Rectal smooth muscle tissue (tissue), 1 donor: ENCODE data around the gene FOXD2.
"Not testable (repeated sequence)": the region's sequence is repeated elsewhere in the genome, so short reads cannot be mapped to it uniquely, and the experiment has no call there.

Experiments used
- H3K27ac ChIP-seq: one replicate; pipeline ENCODE4 v1.7.0; 2013; ENCODE audit warnings: low read depth, low read length, inconsistent platforms
- H3K27me3 ChIP-seq: one replicate; pipeline ENCODE4 v1.7.0; 2013; ENCODE audit warnings: low read length; ENCODE audit not compliant: control insufficient read depth, insufficient read depth
- H3K36me3 ChIP-seq: one replicate; pipeline ENCODE4 v1.7.0; 2013; ENCODE audit warnings: low read length; ENCODE audit not compliant: control insufficient read depth, insufficient read depth
- H3K4me1 ChIP-seq: one replicate; pipeline ENCODE4 v1.7.0; 2013; ENCODE audit warnings: low read length; ENCODE audit not compliant: control insufficient read depth, insufficient read depth
- H3K4me3 ChIP-seq: one replicate; pipeline ENCODE4 v1.7.0; 2013; ENCODE audit warnings: low read length
- H3K9ac ChIP-seq: one replicate; pipeline ENCODE4 v1.7.0; 2013; ENCODE audit warnings: low read length

FOXD2 gene

GRCh38 chr1:47444562-47445465, 7.0 kb downstream of the FOXD2 start:
- H3K4me3 ChIP-seq, result peak overlapping the region; percentile 66
- H3K4me1 ChIP-seq, result peaks cover 3% of the 10 kb centered on the region
- no peak overlapping the region for H3K27ac ChIP-seq
- peaks cover 52% of the 10 kb centered on the region for H3K27me3 ChIP-seq
- H3K9ac ChIP-seq, result no peak overlapping the region
- no peaks in the 10 kb centered on the region for H3K36me3 ChIP-seq

- Histone ChIP-seq H3K36me3 (no peaks in the 10 kb centered on the region), H3K4me3 (no peak overlapping the region), H3K9ac (no peak overlapping the region), H3K4me1 (peaks cover 3% of the 10 kb centered on the region), H3K27ac (no peak overlapping the region), H3K27me3 (peaks cover 48% of the 10 kb centered on the region)
Observed at GRCh38 chr1:47445823-47446550, 8.1 kb downstream of the FOXD2 start.

GRCh38 chr1:47448462-47449222, 10.8 kb downstream of the FOXD2 start:
- no peak overlapping the region for H3K27ac ChIP-seq
- peaks cover 40% of the 10 kb centered on the region for H3K27me3 ChIP-seq
- H3K4me1 ChIP-seq, result peaks cover 3% of the 10 kb centered on the region
- no peak overlapping the region for H3K4me3 ChIP-seq
- H3K9ac ChIP-seq, result no peak overlapping the region
- no peaks in the 10 kb centered on the region for H3K36me3 ChIP-seq

DNA sequence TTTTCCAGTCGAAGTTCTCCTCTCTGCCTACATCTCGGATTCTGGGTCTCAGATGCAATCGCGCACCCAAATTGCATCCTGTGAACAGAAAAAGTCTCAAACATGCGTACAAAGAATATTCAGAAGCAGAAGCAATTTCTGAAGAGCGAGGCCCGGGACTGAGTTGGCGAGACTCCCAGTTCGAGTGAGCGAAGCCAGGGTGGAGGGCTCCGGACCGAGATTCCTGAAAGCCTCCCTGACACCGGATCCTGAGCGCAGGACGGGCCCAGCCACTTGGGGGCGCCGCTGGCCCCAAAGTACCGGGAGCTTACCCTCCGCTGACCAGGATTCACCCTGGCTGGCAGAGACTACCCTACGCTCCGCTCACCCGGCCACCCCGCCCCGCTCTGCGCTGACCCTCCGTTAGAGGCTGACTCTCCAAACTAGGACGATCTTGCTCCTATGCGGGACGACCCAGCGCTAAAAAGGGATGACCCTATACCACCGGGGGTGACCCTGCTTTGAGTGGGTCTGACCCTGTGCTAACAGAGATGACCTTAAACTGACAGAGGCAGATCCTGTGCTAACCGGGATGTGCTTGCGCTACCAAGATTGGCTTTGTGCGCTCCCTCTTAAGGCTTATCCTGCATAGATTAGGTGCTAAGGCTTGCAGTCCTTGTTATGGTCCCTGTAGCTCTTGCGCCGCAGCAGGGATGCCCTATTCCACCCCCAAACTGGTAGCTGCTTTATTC, 12.1 kb downstream of the FOXD2 start:
- Histone ChIP-seq H3K4me3 (no peak overlapping the region), H3K36me3 (no peaks in the 10 kb centered on the region), H3K9ac (no peak overlapping the region), H3K27ac (no peak overlapping the region), H3K4me1 (no peaks in the 10 kb centered on the region), H3K27me3 (peaks cover 31% of the 10 kb centered on the region)

GRCh38 chr1:47450606-47451005, 12.8 kb downstream of the FOXD2 start:
- H3K4me1 ChIP-seq, result no peaks in the 10 kb centered on the region
- no peak overlapping the region for H3K4me3 ChIP-seq
- no peaks in the 10 kb centered on the region for H3K36me3 ChIP-seq
- H3K27ac ChIP-seq, result no peak overlapping the region
- no peak overlapping the region for H3K9ac ChIP-seq
- H3K27me3 ChIP-seq, result peaks cover 27% of the 10 kb centered on the region

GRCh38 chr1:47452426-47452825, 14.6 kb downstream of the FOXD2 start:
- no peaks in the 10 kb centered on the region for H3K4me1 ChIP-seq
- H3K4me3 ChIP-seq, result no peak overlapping the region
- no peak overlapping the region for H3K27ac ChIP-seq
- H3K27me3 ChIP-seq, result peaks cover 11% of the 10 kb centered on the region
- no peak overlapping the region for H3K9ac ChIP-seq
- no peaks in the 10 kb centered on the region for H3K36me3 ChIP-seq

DNA sequence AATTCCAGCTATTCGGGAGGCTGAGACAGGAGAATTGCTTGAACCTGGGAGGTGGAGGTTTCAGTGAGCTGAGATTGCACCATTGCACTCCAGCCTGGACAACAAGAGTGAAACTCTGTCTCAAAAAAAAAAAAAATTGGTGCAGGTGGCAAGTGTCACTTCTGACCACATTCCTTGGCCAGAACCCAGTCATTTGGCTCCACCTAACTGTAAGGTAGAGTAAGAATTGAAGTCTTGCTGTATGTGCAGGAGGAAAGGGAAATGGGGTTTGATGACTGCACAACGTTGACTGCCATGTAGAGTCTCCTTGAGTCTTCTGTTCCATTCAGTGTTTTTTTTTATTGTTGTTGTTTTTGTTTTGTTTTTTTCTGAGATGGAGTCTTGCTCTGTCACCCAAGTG, 16.1 kb downstream of the FOXD2 start:
- not testable (repeated sequence) for H3K27me3 ChIP-seq, H3K4me3 ChIP-seq, H3K36me3 ChIP-seq, H3K9ac ChIP-seq, H3K4me1 ChIP-seq, H3K27ac ChIP-seq

DNA sequence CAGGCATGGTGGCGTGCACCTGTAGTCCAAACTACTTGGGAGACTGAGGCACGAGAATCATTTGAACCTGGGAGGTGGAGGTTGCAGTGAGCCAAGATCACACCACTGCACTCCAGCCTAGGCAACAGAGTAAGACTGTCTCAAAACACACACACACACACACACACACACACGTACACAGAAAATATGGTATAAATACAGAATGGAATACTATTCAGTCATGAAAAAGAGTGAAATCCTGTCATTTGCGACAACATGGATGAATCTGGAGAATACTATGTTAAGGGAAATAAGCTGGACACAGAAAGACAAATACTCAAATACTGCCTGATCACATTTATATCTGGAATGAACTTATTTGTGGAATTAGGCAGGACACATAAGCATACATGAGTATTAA, 18.4 kb downstream of the FOXD2 start:
- Histone ChIP-seq H3K4me3 (no peak overlapping the region), H3K36me3 (no peaks in the 10 kb centered on the region), H3K27me3 (no peaks in the 10 kb centered on the region), H3K9ac (no peak overlapping the region), H3K4me1 (no peaks in the 10 kb centered on the region), H3K27ac (no peak overlapping the region)

DNA sequence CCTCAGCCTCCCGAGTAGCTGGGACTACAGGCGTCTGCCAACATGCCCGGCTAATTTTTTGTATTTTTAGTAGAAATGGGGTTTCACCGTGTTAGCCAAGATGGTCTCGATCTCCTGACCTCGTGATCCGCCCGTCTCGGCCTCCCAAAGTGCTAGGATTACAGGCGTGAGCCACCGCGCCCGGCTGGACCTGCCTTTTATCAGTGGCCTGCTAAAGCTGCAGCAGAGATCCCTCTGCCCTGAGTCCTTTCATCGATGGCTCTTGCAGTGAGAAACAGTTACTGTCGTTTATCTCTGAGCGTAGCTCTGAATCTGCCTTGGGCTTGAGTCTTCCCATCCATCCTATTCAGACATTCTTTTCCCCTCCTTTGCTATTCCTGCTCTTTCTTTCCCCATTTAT, 19.7 kb downstream of the FOXD2 start:
- not testable (repeated sequence) for H3K4me1 ChIP-seq, H3K4me3 ChIP-seq, H3K27ac ChIP-seq, H3K27me3 ChIP-seq, H3K36me3 ChIP-seq, H3K9ac ChIP-seq

- Histone ChIP-seq H3K27ac (no peak overlapping the region), H3K4me1 (no peaks in the 10 kb centered on the region), H3K4me3 (no peak overlapping the region), H3K36me3 (no peaks in the 10 kb centered on the region), H3K27me3 (no peaks in the 10 kb centered on the region), H3K9ac (no peak overlapping the region)
Observed at GRCh38 chr1:47459253-47459788, 21.5 kb downstream of the FOXD2 start.

- H3K36me3 ChIP-seq, result no peaks in the 10 kb centered on the region
Observed at GRCh38 chr1:47460040-47460439, 22.2 kb downstream of the FOXD2 start.

More at GRCh38 chr1:47460040-47460439, 22.2 kb downstream of the FOXD2 start:
- no peak overlapping the region for H3K27ac ChIP-seq
- H3K4me1 ChIP-seq, result no peaks in the 10 kb centered on the region
- H3K9ac ChIP-seq, result no peak overlapping the region
- no peak overlapping the region for H3K4me3 ChIP-seq
- H3K27me3 ChIP-seq, result no peaks in the 10 kb centered on the region
